HEK293 (cell line): ENCODE measurements around the gene TTL.
"Not testable (repeated sequence)": the region's sequence is repeated elsewhere in the genome, so short reads cannot be mapped to it uniquely, and the experiment has no call there.

ENCODE experiments used
- CTCF ChIA-PET: fragments of 350-600 bp; formaldehyde crosslinking; extraction: SDS; loops from one replicate; lab custom pipeline; 2021; ENCODE audit warnings: antibody characterized with exemption; lab: Yijun Ruan, JAX
- POLR2A ChIA-PET: fragments of 300-600 bp; formaldehyde crosslinking; extraction: SDS; loops from one replicate; lab custom pipeline; 2020; ENCODE audit warnings: antibody characterized with exemption, inconsistent platforms; lab: Yijun Ruan, JAX
- H3K27ac ChIP-seq: fragments of 200-500 bp; sonication (Bioruptor generic); 2 replicates; pipeline ENCODE4 v1.5.1; 2014; ENCODE audit warnings: low read depth, low read length, control low read depth, inconsistent platforms; ENCODE audit errors: extremely low read depth
- H3K36me3 ChIP-seq, 2 experiments: fragments of 200-500 bp in 1 of 2; sonication (Bioruptor generic) in 1 of 2; 1 replicate in 1 of 2; 2 replicates in 1 of 2; pipeline ENCODE4 v1.5.1; 2014 to 2017; ENCODE audit warnings: inconsistent platforms in 2 of 2, low read length in 2 of 2; ENCODE audit not compliant: control insufficient read depth in 2 of 2, insufficient read depth in 1 of 2
- H3K4me1 ChIP-seq: fragments of 200-500 bp; sonication (Bioruptor generic); 2 replicates; pipeline ENCODE4 v1.5.1; 2014; ENCODE audit warnings: mild to moderate bottlenecking, low read length, inconsistent platforms; ENCODE audit not compliant: control insufficient read depth, insufficient read depth
- H3K4me3 ChIP-seq: 2 replicates; pipeline ENCODE4 v1.5.1; 2011; ENCODE audit warnings: low read depth, mild to moderate bottlenecking, control low read depth, low read length, moderate library complexity
- H3K9me3 ChIP-seq: fragments of 200-500 bp; sonication (Bioruptor generic); 2 replicates; pipeline ENCODE4 v1.5.1; 2014; ENCODE audit warnings: low read depth, low read length, inconsistent platforms; ENCODE audit not compliant: control insufficient read depth, insufficient read depth
- ATF2 ChIP-seq: fragments of 450-650 bp; formaldehyde crosslinking; IDR thresholded peaks from 2 replicates; pipeline ENCODE4 v1.5.1; 2016; ENCODE audit warnings: missing biosample characterization, missing genetic modification characterization, low read depth
- CTCF ChIP-seq: fragments of 450-650 bp; formaldehyde crosslinking; IDR thresholded peaks from 2 replicates; pipeline ENCODE4 v1.5.1; 2016; ENCODE audit warnings: missing biosample characterization, missing genetic modification characterization
- GLIS1 ChIP-seq: fragments of 450-650 bp; formaldehyde crosslinking; IDR thresholded peaks from 2 replicates; pipeline ENCODE4 v1.5.1; 2016; ENCODE audit warnings: missing biosample characterization, missing genetic modification characterization
- ZNF121 ChIP-seq: fragments of 450-650 bp; formaldehyde crosslinking; IDR thresholded peaks from 2 replicates; pipeline ENCODE4 v1.5.1; 2016; ENCODE audit warnings: missing biosample characterization, missing genetic modification characterization
- ZNF146 ChIP-seq: fragments of 450-650 bp; formaldehyde crosslinking; IDR thresholded peaks from 2 replicates; pipeline ENCODE4 v1.5.1; 2016; ENCODE audit warnings: missing biosample characterization, missing genetic modification characterization
- ZNF335 ChIP-seq: fragments of 450-650 bp; formaldehyde crosslinking; conservative IDR thresholded peaks from 2 replicates; pipeline ENCODE4 v1.5.1; 2016; ENCODE audit warnings: missing biosample characterization, missing genetic modification characterization
- ZNF514 ChIP-seq: fragments of 450-650 bp; formaldehyde crosslinking; IDR thresholded peaks from 2 replicates; pipeline ENCODE4 v1.5.1; 2016; ENCODE audit warnings: missing biosample characterization, missing genetic modification characterization
- ZNF560 ChIP-seq: fragments of 450-650 bp; formaldehyde crosslinking; IDR thresholded peaks from 2 replicates; pipeline ENCODE4 v1.5.1; 2017; ENCODE audit warnings: missing biosample characterization, missing genetic modification characterization, borderline replicate concordance
- ZNF585B ChIP-seq: fragments of 450-650 bp; formaldehyde crosslinking; IDR thresholded peaks from 2 replicates; pipeline ENCODE4 v1.5.1; 2016; ENCODE audit warnings: missing biosample characterization, missing genetic modification characterization
- ZNF629 ChIP-seq: fragments of 450-650 bp; formaldehyde crosslinking; IDR thresholded peaks from 2 replicates; pipeline ENCODE4 v1.5.1; 2017; ENCODE audit warnings: missing biosample characterization, missing genetic modification characterization
- ZNF645 ChIP-seq: fragments of 450-650 bp; formaldehyde crosslinking; IDR thresholded peaks from 2 replicates; pipeline ENCODE4; 2016; ENCODE audit warnings: missing biosample characterization, missing genetic modification characterization
- ZSCAN23 ChIP-seq: fragments of 450-650 bp; formaldehyde crosslinking; IDR thresholded peaks from 2 replicates; pipeline ENCODE4 v1.5.1; 2016; ENCODE audit warnings: missing biosample characterization, missing genetic modification characterization
- TF ChIP-seq, protein P1 (sequence below): fragments of 450-650 bp; formaldehyde crosslinking; IDR thresholded peaks from 2 replicates; pipeline ENCODE4 v1.5.1; 2016; ENCODE audit warnings: missing biosample characterization, missing genetic modification characterization
- TF ChIP-seq, protein P2 (sequence below): fragments of 450-650 bp; formaldehyde crosslinking; IDR thresholded peaks from 2 replicates; pipeline ENCODE4 v1.5.1; 2017; ENCODE audit warnings: missing biosample characterization, missing genetic modification characterization

Gene TTL

GRCh38 chr2:112536665-112537064 is 54.7 kb downstream of the TTL start:
- H3K4me3 ChIP-seq, POLR2A ChIA-PET, H3K4me1 ChIP-seq, H3K9me3 ChIP-seq, H3K27ac ChIP-seq: not testable (repeated sequence)
- TF ChIP-seq ZNF146 (tag by site-specific recombination) = peak; percentile 91
- CTCF ChIA-PET = interaction anchor here (0.7 kb wide), 1 partner anchor 9 kb away, joined by 4 read pairs; no protein-coding TSS in a partner anchor
- peaks cover 0 to 17% of the 10 kb centered on the region in 2 experiments; a peak in 1 of 3 replicates for H3K36me3 ChIP-seq

DNA sequence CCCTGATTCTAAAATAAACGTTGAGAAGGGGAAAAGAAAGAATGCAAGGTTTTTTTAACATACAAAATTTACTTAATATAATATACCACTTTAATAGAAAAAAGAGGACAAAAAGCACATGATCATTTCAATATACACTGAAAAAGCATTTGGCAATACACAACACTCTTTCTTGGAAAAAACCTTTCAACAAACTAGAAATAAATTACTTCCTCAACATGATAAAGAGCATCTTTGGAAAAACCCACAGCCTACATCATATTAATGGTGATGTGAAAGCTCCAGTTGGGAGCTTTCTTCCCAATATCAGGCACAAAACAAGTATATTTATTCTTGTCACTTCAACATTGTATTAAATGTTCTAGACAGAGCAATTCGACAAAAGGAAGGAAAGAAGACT is 57.4 kb downstream of the TTL start:
- H3K4me3 ChIP-seq = no peak overlapping the region
- no peak for TF ChIP-seq ATF2 (tag by site-specific recombination)
- TF ChIP-seq, protein P1, sequence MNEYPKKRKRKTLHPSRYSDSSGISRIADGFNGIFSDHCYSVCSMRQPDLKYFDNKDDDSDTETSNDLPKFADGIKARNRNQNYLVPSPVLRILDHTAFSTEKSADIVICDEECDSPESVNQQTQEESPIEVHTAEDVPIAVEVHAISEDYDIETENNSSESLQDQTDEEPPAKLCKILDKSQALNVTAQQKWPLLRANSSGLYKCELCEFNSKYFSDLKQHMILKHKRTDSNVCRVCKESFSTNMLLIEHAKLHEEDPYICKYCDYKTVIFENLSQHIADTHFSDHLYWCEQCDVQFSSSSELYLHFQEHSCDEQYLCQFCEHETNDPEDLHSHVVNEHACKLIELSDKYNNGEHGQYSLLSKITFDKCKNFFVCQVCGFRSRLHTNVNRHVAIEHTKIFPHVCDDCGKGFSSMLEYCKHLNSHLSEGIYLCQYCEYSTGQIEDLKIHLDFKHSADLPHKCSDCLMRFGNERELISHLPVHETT (tag by site-specific recombination) = no peak
- no peak for TF ChIP-seq ZNF121 (tag by site-specific recombination)
- no peak for TF ChIP-seq ZSCAN23 (tag by site-specific recombination)
- TF ChIP-seq GLIS1 = no peak
- TF ChIP-seq CTCF (tag by site-specific recombination) = no peak
- no peak for TF ChIP-seq ZNF585B (tag by site-specific recombination)
- TF ChIP-seq ZNF514 (tag by site-specific recombination) = no peak
- no peak for TF ChIP-seq ZNF560 (tag by site-specific recombination)
- TF ChIP-seq ZNF645 (tag by site-specific recombination) = no peak
- H3K36me3 ChIP-seq = no peaks in the 10 kb centered on the region
- no peaks in the 10 kb centered on the region; the same call in 1 of the 2 replicates for H3K4me1 ChIP-seq
- CTCF ChIA-PET = no interaction called here
- POLR2A ChIA-PET = no interaction called here
- no peaks in the 10 kb centered on the region for H3K9me3 ChIP-seq
- no peak overlapping the region for H3K27ac ChIP-seq

- H3K36me3 ChIP-seq = peaks cover 1 to 4% of the 10 kb centered on the region in 2 experiments; a peak in 2 of 3 replicates
- H3K9me3 ChIP-seq = no peaks in the 10 kb centered on the region
- no peak overlapping the region for H3K4me3 ChIP-seq
- H3K27ac ChIP-seq = no peak overlapping the region
- ChIA-PET CTCF (no interaction called here), POLR2A (interaction anchor here (0.6 kb wide), 1 partner anchor 79 kb away, joined by 3 read pairs; no protein-coding TSS in a partner anchor)
- TF ChIP-seq ZNF629 (tag by site-specific recombination) (no peak), ZNF335 (tag by site-specific recombination) (0 out of 2 replicates have a peak, but pooled peaks have one; percentile 14)
- TF ChIP-seq, protein P2, sequence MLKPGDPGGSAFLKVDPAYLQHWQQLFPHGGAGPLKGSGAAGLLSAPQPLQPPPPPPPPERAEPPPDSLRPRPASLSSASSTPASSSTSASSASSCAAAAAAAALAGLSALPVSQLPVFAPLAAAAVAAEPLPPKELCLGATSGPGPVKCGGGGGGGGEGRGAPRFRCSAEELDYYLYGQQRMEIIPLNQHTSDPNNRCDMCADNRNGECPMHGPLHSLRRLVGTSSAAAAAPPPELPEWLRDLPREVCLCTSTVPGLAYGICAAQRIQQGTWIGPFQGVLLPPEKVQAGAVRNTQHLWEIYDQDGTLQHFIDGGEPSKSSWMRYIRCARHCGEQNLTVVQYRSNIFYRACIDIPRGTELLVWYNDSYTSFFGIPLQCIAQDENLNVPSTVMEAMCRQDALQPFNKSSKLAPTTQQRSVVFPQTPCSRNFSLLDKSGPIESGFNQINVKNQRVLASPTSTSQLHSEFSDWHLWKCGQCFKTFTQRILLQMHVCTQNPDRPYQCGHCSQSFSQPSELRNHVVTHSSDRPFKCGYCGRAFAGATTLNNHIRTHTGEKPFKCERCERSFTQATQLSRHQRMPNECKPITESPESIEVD (tag by site-specific recombination) = no peak
- no peaks in the 10 kb centered on the region; the same call in 1 of the 2 replicates for H3K4me1 ChIP-seq
Measured at GRCh38 chr2:112540906-112541305, 59.0 kb downstream of the TTL start.
